ENCODE results near the gene PADI4. TPM values are rescaled to one million over a fixed set of nuclear protein-coding genes. Genes with fewer than 3 reads are reported as not detected.

PADI4 gene
- total RNA-seq, 2 experiments from 2014 or later = 0.23 to 0.30 TPM

- H3K27ac Mint-ChIP-seq = no peak overlapping the region
- ChIA-PET CTCF (interaction anchor here (0.6 kb wide), 1 partner anchor 12 kb away, joined by 5 read pairs; no protein-coding TSS in a partner anchor), POLR2A (no interaction called here)
- peaks cover 15% of the 10 kb centered on the region for H3K27me3 Mint-ChIP-seq
- ATAC-seq = no peak
- peaks cover 13% of the 10 kb centered on the region for H3K9me3 Mint-ChIP-seq (ENCODE audit: low read depth)
- H3K4me3 Mint-ChIP-seq = no peak overlapping the region
- intact Hi-C loops (cut with DNase I, micrococcal nuclease) = no loop called here
- no peaks in the 10 kb centered on the region for H3K4me1 Mint-ChIP-seq
- no peak for DNase-seq
- no peaks in the 10 kb centered on the region for H3K36me3 Mint-ChIP-seq (ENCODE audit: low read depth)
Observed at GRCh38 chr1:17306407-17306806, 1.6 kb upstream of the PADI4 start.

- ATAC-seq = no peak
- intact Hi-C loops (cut with DNase I, micrococcal nuclease) = no loop called here
Observed at GRCh38 chr1:17306921-17307320, 1.1 kb upstream of the PADI4 start.

GRCh38 chr1:17307329-17307728, 668 bp upstream of the PADI4 start:
- DNase-seq (no peak), ATAC-seq (no peak)
- intact Hi-C loops (cut with DNase I, micrococcal nuclease) = no loop called here
- ChIA-PET POLR2A (no interaction called here), CTCF (interaction anchor here (0.6 kb wide), 1 partner anchor 13 kb away, joined by 5 read pairs; no protein-coding TSS in a partner anchor)
- H3K27me3 Mint-ChIP-seq = peaks cover 16% of the 10 kb centered on the region
- H3K27ac Mint-ChIP-seq = no peak overlapping the region
- no peaks in the 10 kb centered on the region for H3K36me3 Mint-ChIP-seq (ENCODE audit: low read depth)
- H3K4me1 Mint-ChIP-seq = peaks cover 7% of the 10 kb centered on the region
- no peak overlapping the region for H3K4me3 Mint-ChIP-seq
- peaks cover 5% of the 10 kb centered on the region for H3K9me3 Mint-ChIP-seq (ENCODE audit: low read depth)

More at GRCh38 chr1:17306921-17307320, 1.1 kb upstream of the PADI4 start:
- ChIA-PET CTCF (interaction anchor here (0.6 kb wide), 1 partner anchor 12 kb away, joined by 5 read pairs; no protein-coding TSS in a partner anchor), POLR2A (no interaction called here)
- Mint-ChIP-seq H3K4me3 (no peak overlapping the region), H3K27ac (no peak overlapping the region), H3K27me3 (peaks cover 15% of the 10 kb centered on the region), H3K36me3 (ENCODE audit: low read depth) (no peaks in the 10 kb centered on the region), H3K9me3 (ENCODE audit: low read depth) (peaks cover 9% of the 10 kb centered on the region), H3K4me1 (peaks cover 3% of the 10 kb centered on the region)
- DNase-seq = no peak

- DNase-seq = no peak
- Mint-ChIP-seq H3K9me3 (ENCODE audit: low read depth) (no peaks in the 10 kb centered on the region), H3K27ac (no peak overlapping the region), H3K4me1 (peaks cover 10% of the 10 kb centered on the region), H3K27me3 (peaks cover 19% of the 10 kb centered on the region), H3K36me3 (ENCODE audit: low read depth) (no peaks in the 10 kb centered on the region), H3K4me3 (no peak overlapping the region)
- ATAC-seq = no peak
- intact Hi-C loops (cut with DNase I, micrococcal nuclease) = no loop called here
- CTCF ChIA-PET = no interaction called here
- POLR2A ChIA-PET = interaction anchor here (0.7 kb wide), 1 partner anchor 1887 kb away, joined by 3 read pairs; no protein-coding TSS in a partner anchor
Observed at GRCh38 chr1:17308593-17308992, 596 bp downstream of the PADI4 start.

- Mint-ChIP-seq H3K27ac (no peak overlapping the region), H3K4me3 (no peak overlapping the region), H3K4me1 (peaks cover 10% of the 10 kb centered on the region), H3K9me3 (ENCODE audit: low read depth) (no peaks in the 10 kb centered on the region), H3K36me3 (ENCODE audit: low read depth) (no peaks in the 10 kb centered on the region), H3K27me3 (peaks cover 19% of the 10 kb centered on the region)
- no peak for ATAC-seq
- DNase-seq = no peak
- intact Hi-C loops (cut with DNase I, micrococcal nuclease) = no loop called here
- POLR2A ChIA-PET = interaction anchor here (0.7 kb wide), 1 partner anchor 1886 kb away, joined by 3 read pairs; no protein-coding TSS in a partner anchor
- CTCF ChIA-PET = no interaction called here
Observed at GRCh38 chr1:17309426-17310067, 1.6 kb downstream of the PADI4 start.

- CTCF ChIA-PET = interaction anchor here (0.7 kb wide), 1 partner anchor 28 kb away, joined by 3 read pairs; no protein-coding TSS in a partner anchor
- Mint-ChIP-seq H3K4me3 (no peak overlapping the region), H3K27me3 (peaks cover 19% of the 10 kb centered on the region), H3K36me3 (ENCODE audit: low read depth) (no peaks in the 10 kb centered on the region), H3K4me1 (peaks cover 10% of the 10 kb centered on the region), H3K9me3 (ENCODE audit: low read depth) (no peaks in the 10 kb centered on the region), H3K27ac (no peak overlapping the region)
- POLR2A ChIA-PET = no interaction called here
- ATAC-seq (no peak), DNase-seq (no peak)
- intact Hi-C loops (cut with DNase I, micrococcal nuclease) = no loop called here
Observed at GRCh38 chr1:17310068-17310640, 2.2 kb downstream of the PADI4 start.

- intact Hi-C loops (cut with DNase I, micrococcal nuclease) = no loop called here
- Mint-ChIP-seq H3K4me3 (no peak overlapping the region), H3K4me1 (peaks cover 10% of the 10 kb centered on the region), H3K27me3 (peaks cover 14% of the 10 kb centered on the region), H3K27ac (no peak overlapping the region), H3K36me3 (ENCODE audit: low read depth) (no peaks in the 10 kb centered on the region), H3K9me3 (ENCODE audit: low read depth) (no peaks in the 10 kb centered on the region)
- no peak for ATAC-seq
- POLR2A ChIA-PET = no interaction called here
- DNase-seq = no peak
- CTCF ChIA-PET = no interaction called here
Observed at GRCh38 chr1:17313530-17314309, 5.7 kb downstream of the PADI4 start.

GRCh38 chr1:17314491-17314971, 6.5 kb downstream of the PADI4 start:
- Mint-ChIP-seq H3K27me3 (peaks cover 9% of the 10 kb centered on the region), H3K4me3 (no peak overlapping the region), H3K9me3 (ENCODE audit: low read depth) (no peaks in the 10 kb centered on the region), H3K36me3 (ENCODE audit: low read depth) (no peaks in the 10 kb centered on the region), H3K27ac (no peak overlapping the region), H3K4me1 (peaks cover 10% of the 10 kb centered on the region)
- intact Hi-C loops (cut with DNase I, micrococcal nuclease) = no loop called here
- ChIA-PET POLR2A (no interaction called here), CTCF (no interaction called here)
- DNase-seq (no peak), ATAC-seq (no peak)

GRCh38 chr1:17315542-17316130, 7.6 kb downstream of the PADI4 start:
- Mint-ChIP-seq H3K4me3 (no peak overlapping the region), H3K27ac (no peak overlapping the region), H3K36me3 (ENCODE audit: low read depth) (no peaks in the 10 kb centered on the region), H3K4me1 (peaks cover 10% of the 10 kb centered on the region), H3K27me3 (peaks cover 4% of the 10 kb centered on the region), H3K9me3 (ENCODE audit: low read depth) (no peaks in the 10 kb centered on the region)
- ChIA-PET CTCF (no interaction called here), POLR2A (no interaction called here)
- DNase-seq = no peak
- no peak for ATAC-seq
- intact Hi-C loops (cut with DNase I, micrococcal nuclease) = no loop called here

GRCh38 chr1:17316704-17317103, 8.7 kb downstream of the PADI4 start:
- DNase-seq = no peak
- ChIA-PET POLR2A (no interaction called here), CTCF (interaction anchor here (0.6 kb wide), 1 partner anchor 505 kb away, joined by 3 read pairs; no protein-coding TSS in a partner anchor)
- Mint-ChIP-seq H3K27me3 (peaks cover 4% of the 10 kb centered on the region), H3K4me1 (peaks cover 9% of the 10 kb centered on the region), H3K4me3 (no peak overlapping the region), H3K9me3 (ENCODE audit: low read depth) (no peaks in the 10 kb centered on the region), H3K36me3 (ENCODE audit: low read depth) (no peaks in the 10 kb centered on the region), H3K27ac (no peak overlapping the region)
- intact Hi-C loops (cut with DNase I, micrococcal nuclease) = no loop called here
- no peak for ATAC-seq

- Mint-ChIP-seq H3K9me3 (ENCODE audit: low read depth) (no peaks in the 10 kb centered on the region), H3K4me3 (no peak overlapping the region), H3K27me3 (no peaks in the 10 kb centered on the region), H3K27ac (no peak overlapping the region), H3K36me3 (ENCODE audit: low read depth) (no peaks in the 10 kb centered on the region), H3K4me1 (no peaks in the 10 kb centered on the region)
- intact Hi-C loops (cut with DNase I, micrococcal nuclease) = no loop called here
- no peak for DNase-seq
- ChIA-PET CTCF (no interaction called here), POLR2A (no interaction called here)
- no peak for ATAC-seq
Observed at GRCh38 chr1:17318262-17318661, 10.3 kb downstream of the PADI4 start.

Data from activated CD4-positive, alpha-beta T cell treated with anti-CD3 and anti-CD28 coated beads for 36 hours (primary cell).